Ovary (tissue), 9 donors: ENCODE measurements around the gene LGR6. TPM values are rescaled to one million over a fixed set of nuclear protein-coding genes. Genes with fewer than 3 reads are reported as not detected.

ENCODE experiments used
- DNase-seq, 5 donors: peaks; one replicate each; pipeline ENCODE4 v3.0.0-alpha.2; 2019 to 2020
- H3K27ac ChIP-seq, 2 donors: fragments of 200-600 bp; one replicate each; pipeline versions ENCODE4 v1.5.1 to v1.8.0; 2019 to 2022
- H3K27me3 ChIP-seq: fragments of 200-600 bp; one replicate; pipeline ENCODE4 v1.8.0; 2022
- H3K36me3 ChIP-seq: fragments of 200-600 bp; sonication (generic); one replicate; pipeline ENCODE4 v1.5.1; 2019
- H3K4me1 ChIP-seq: one replicate; pipeline ENCODE4 v1.8.1; 2013; ENCODE audit warnings: mild to moderate bottlenecking, moderate library complexity; ENCODE audit not compliant: insufficient read depth
- H3K4me3 ChIP-seq: fragments of 200-600 bp; sonication (generic); one replicate; pipeline ENCODE4 v1.5.1; 2017
- H3K9me3 ChIP-seq, 2 donors: fragments of 200-600 bp in 1 of 2; sonication (generic) in 1 of 2; one replicate each; pipeline versions ENCODE4 v1.5.1 to v1.8.1; 2013 to 2019; ENCODE audit warnings: mild to moderate bottlenecking in 1 of 2, moderate library complexity in 1 of 2
- EP300 ChIP-seq: sonication (generic); formaldehyde crosslinking; IDR thresholded peaks from one replicate; pipeline ENCODE4 v1.6.1; 2017; ENCODE audit warnings: antibody characterized with exemption
- POLR2A ChIP-seq: fragments of 450-650 bp; IDR thresholded peaks from one replicate; pipeline ENCODE4 v1.6.1; 2017; ENCODE audit warnings: antibody characterized with exemption, mild to moderate bottlenecking, moderate library complexity
- WGBS, 3 donors: extraction: QIAGEN DNeasy Blood & Tissue Kit in 1 of 3; methylation state at CpG; one replicate each; pipeline versions ENCODE4 v1.1.5 to v1.1.7; 2013 to 2017; 5-methylcytosine and 5-hydroxymethylcytosine counted together
- intact Hi-C, 4 donors: fragments of 100-400 bp; cut with DNase I; formaldehyde crosslinking; loops; one replicate each; pipeline versions ENCODE4 v1.11.0 to v1.15.1; 2022 to 2023
- polyA plus RNA-seq, 2 donors: library from polyadenylated mRNA; stranded (reverse); fragments of 200-250 nt in 1 of 2; fragments of 350-450 nt in 1 of 2; fragmentation: Illumina TruSeq in 1 of 2; extraction: RNeasy Lipid Tissue Mini Kit (QIAGEN cat#74804) in 1 of 2; gene quantifications; one replicate each; pipeline ENCODE4 v1.2.3, GENCODE V29; 2013 to 2014
- total RNA-seq, 7 donors: library from RNA; depleted of rRNA in 2 of 7; stranded (reverse); fragments of >200 nt in 2 of 7; fragmentation: NEBNext Ultra II Directional in 3 of 7; extraction: Animal tissue kit (Norgen Biotek cat#: 25700) in 3 of 7; gene quantifications; one replicate each; pipeline versions ENCODE4 v1.1.0 to v1.2.4, GENCODE V29; 2016 to 2023
- TF ChIP-seq, protein P1 (sequence below), 3 donors: fragments of 450-650 bp in 2 of 3; fragments of 200-600 bp in 1 of 3; IDR thresholded peaks; one replicate each; pipeline versions ENCODE4 v1.5.1 to v1.8.0; 2016 to 2022; ENCODE audit warnings: antibody characterized with exemption in 3 of 3, mild to moderate bottlenecking in 1 of 3
- donor health status: DM: no; HTN: no; CAD: no; lungs with moderate emphysema.
- donor health status: DM: no; HTN: no; CAD: no.
- donor health status: Bipolar disorder and iron deficiency.
- donor health status: DM: yes; HTN: yes; CAD: no.
- donor health status: DM: no; HTN: no; CAD: no.
- donor health status: DM: yes; HTN: yes; CAD: no.

LGR6 gene
- total and polyA plus RNA-seq, 9 donors, result 0.24 to 12.4 (median 1.4) TPM

DNA sequence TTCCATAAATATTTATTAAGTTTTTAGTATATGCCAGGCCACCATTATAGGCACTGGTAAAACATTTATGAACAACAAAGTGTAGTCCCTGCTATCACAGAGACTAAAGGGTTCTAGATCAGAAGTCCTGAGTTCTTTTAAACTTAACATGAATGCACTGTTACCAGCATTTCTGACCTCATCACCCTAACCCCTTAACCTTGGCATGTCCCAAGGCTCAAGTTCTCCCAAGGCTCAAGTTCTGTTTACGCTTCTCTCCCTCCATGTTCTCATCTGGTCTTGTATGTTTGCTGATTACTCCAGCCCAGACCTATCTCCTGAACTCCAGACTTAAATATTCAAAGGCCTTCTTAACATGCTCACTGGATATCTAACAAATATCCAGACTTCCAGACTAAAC, 93.6 kb downstream of the LGR6 start:
- TF ChIP-seq POLR2A (no peak), EP300 (no peak)
- TF ChIP-seq, protein P1, sequence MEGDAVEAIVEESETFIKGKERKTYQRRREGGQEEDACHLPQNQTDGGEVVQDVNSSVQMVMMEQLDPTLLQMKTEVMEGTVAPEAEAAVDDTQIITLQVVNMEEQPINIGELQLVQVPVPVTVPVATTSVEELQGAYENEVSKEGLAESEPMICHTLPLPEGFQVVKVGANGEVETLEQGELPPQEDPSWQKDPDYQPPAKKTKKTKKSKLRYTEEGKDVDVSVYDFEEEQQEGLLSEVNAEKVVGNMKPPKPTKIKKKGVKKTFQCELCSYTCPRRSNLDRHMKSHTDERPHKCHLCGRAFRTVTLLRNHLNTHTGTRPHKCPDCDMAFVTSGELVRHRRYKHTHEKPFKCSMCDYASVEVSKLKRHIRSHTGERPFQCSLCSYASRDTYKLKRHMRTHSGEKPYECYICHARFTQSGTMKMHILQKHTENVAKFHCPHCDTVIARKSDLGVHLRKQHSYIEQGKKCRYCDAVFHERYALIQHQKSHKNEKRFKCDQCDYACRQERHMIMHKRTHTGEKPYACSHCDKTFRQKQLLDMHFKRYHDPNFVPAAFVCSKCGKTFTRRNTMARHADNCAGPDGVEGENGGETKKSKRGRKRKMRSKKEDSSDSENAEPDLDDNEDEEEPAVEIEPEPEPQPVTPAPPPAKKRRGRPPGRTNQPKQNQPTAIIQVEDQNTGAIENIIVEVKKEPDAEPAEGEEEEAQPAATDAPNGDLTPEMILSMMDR (IDR thresholded peaks at IDR 0.05), result no peak
- Histone ChIP-seq H3K9me3 (no peaks in the 10 kb centered on the region), H3K36me3 (no peaks in the 10 kb centered on the region), H3K27ac (no peak overlapping the region), H3K4me1 (peaks cover 3% of the 10 kb centered on the region), H3K4me3 (no peak overlapping the region), H3K27me3 (no peaks in the 10 kb centered on the region)
- WGBS, 3 donors, result 82 to 95% (median 85%) methylated on average over 1 of the region's 1 CpG
- intact Hi-C loops, result no loop called here
- no peak for DNase-seq

DNA sequence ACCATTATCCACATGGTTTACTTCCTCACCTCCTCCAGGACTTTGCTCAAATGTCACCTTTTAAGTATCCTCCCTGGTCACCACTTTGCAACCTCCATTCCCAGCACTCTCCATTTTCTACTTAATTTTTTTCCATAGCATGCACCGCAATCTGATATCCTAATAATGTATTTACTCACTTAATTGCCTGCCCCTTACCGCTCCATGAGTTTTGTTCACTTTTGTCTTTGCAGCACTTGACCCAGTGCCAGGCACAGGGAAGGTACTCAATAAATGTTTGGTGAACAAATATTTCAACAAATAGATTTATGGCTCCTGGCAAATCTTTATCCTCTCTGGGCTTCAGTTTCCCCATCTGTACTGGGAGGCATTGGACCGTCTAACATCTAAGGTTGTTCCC, 94.6 kb downstream of the LGR6 start:
- no peaks in the 10 kb centered on the region for H3K27me3 ChIP-seq
- intact Hi-C loops, result no loop called here
- H3K36me3 ChIP-seq, result no peaks in the 10 kb centered on the region
- no peak overlapping the region for H3K4me3 ChIP-seq
- no peaks in the 10 kb centered on the region for H3K9me3 ChIP-seq
- peaks cover 3% of the 10 kb centered on the region for H3K4me1 ChIP-seq
- WGBS, 3 donors, result 66 to 78% (median 73%) methylated on average over 3 of the region's 3 CpGs
- no peak for DNase-seq
- TF ChIP-seq EP300, result no peak
- H3K27ac ChIP-seq, result no peak overlapping the region

DNA sequence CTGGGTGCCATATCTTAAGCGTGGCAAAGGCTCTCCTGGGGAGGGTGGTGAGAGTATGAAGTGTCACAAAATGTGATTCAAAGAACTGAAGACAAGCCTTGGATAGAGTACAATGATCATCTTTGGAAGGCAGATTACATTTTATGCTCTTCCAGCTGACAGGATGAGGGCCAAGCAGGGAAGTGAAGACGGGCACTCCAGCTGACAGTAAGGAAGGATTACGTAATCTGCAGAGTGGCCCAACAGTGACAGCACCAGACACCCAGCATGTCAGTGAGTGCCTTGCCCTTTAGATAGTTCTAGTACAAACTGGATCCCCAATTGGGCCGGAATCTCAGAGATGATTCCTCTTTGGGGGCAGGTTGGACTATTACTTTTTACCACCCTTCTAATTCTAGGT, 95.4 kb downstream of the LGR6 start:
- Histone ChIP-seq H3K27me3 (no peaks in the 10 kb centered on the region), H3K36me3 (no peaks in the 10 kb centered on the region), H3K27ac (no peak overlapping the region), H3K4me3 (no peak overlapping the region), H3K4me1 (peaks cover 3% of the 10 kb centered on the region), H3K9me3 (no peaks in the 10 kb centered on the region)
- DNase-seq, result no peak
- intact Hi-C loops, result no loop called here
- 72 to 88% (median 79%) methylated on average over 4 of the region's 4 CpGs for WGBS, 3 donors
- TF ChIP-seq EP300 (no peak), POLR2A (no peak)
- TF ChIP-seq, protein P1 (IDR thresholded peaks at IDR 0.05), result no peak

DNA sequence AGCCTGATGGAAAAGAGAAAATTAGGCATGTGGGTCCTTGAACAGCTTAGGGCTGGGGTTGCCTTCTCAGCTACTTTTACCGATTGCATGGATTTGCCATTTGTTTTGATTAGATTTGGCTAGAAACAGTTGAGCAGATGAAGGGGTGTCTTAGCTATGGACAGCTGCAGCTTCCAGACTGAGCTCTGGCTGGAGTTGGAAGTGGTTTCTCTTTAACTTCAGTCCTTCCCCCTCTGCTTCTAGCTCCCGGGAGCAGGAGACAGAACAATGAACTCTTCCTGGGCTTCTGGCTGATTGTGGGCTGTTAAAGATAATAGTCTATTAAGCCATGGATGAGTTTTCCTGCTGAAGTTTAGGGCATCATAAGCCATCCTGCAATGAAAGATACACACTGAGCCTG, 97.4 kb downstream of the LGR6 start:
- Histone ChIP-seq H3K4me3 (no peak overlapping the region), H3K27me3 (no peaks in the 10 kb centered on the region), H3K4me1 (peaks cover 3% of the 10 kb centered on the region), H3K36me3 (no peaks in the 10 kb centered on the region), H3K27ac (no peak overlapping the region), H3K9me3 (no peaks in the 10 kb centered on the region)
- WGBS, 3 donors, result 15 to 55% (median 17%) methylated on average over 2 of the region's 2 CpGs
- intact Hi-C loops, result no loop called here
- no peak for TF ChIP-seq POLR2A
- TF ChIP-seq, protein P1 (IDR thresholded peaks at IDR 0.05), result no peak
- TF ChIP-seq EP300, result no peak
- DNase-seq, result no peak

DNA sequence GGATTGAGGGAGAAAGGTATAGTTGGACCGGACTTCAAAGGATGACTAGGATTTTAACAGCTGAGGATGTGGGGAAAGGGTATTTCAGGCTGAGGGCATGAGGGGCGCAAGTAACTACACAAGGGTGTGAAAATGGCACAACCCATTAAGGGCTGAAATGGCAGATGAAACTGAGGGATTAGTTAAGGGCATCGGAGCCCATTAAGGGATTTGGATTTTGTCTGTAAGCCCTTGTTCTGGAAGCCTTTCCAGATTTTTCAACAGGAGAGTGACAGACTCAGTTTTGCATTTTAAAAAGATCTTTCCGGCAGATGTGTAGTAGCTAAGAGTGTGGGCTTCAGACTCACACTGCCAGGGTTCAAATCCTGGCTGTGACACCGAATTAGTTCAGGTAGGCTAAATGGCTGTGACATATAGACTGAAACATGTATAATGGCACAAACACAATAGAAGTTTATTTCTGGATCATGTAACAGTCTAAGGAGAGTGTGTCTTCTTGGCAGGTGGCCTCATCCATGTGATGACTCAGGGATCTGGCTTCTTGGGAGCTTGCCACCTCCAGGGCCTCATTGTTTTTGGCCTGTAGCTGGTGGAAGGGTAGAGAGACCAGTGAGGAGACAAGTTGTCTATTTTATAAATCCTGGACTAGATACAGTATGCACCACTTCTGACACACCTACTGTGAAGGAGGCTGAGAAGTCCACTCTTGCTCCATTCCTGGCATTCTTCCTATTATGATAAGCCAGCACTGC, 98.5 kb downstream of the LGR6 start:
- Histone ChIP-seq H3K36me3 (no peaks in the 10 kb centered on the region), H3K27ac (no peak overlapping the region), H3K9me3 (no peaks in the 10 kb centered on the region), H3K4me1 (no peaks in the 10 kb centered on the region), H3K27me3 (no peaks in the 10 kb centered on the region), H3K4me3 (no peak overlapping the region)
- DNase-seq, result no peak
- intact Hi-C loops, result no loop called here
- WGBS, 3 donors, result 95 to 98% (median 97%) methylated on average over 5 of the region's 5 CpGs
- TF ChIP-seq POLR2A (no peak), EP300 (no peak)
- TF ChIP-seq, protein P1 (IDR thresholded peaks at IDR 0.05), result no peak
